ENCODE measurements around the gene IGF2BP2. TPM values are rescaled to one million over a fixed set of nuclear protein-coding genes. Genes with fewer than 3 reads are reported as not detected.

Gene IGF2BP2
- total RNA-seq, 4 donors from 2014 or later = 3.0 to 13.8 (median 6.8) TPM

DNA sequence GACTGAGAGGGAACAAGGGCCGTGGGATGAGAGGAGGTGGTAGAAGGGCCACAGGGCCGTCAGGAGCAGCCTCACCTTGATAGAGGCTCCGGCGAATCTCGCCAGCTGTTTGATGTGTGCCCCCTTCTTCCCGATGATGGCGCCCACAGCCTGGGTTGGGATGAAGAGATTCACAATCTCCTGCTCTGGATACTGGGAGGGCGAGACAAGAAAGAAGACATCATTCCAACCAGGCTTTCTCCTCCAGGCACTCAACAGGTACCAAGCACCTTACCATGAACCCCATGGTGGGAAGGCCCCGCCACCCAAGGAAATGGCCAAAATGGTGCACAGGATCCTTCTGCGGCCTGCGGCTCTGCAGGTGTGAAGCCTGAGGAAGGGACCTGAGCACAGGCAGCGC is 167.6 kb downstream of the IGF2BP2 start:
- H3K4me3 ChIP-seq = no peak overlapping the region
- intact Hi-C loops (cut with DNase I) = no loop called here
- H3K27me3 ChIP-seq = no peaks in the 10 kb centered on the region
- H3K4me1 ChIP-seq = peaks cover 6 to 58% (median 42%) of the 10 kb centered on the region in 3 donors
- no peaks in the 10 kb centered on the region for H3K36me3 ChIP-seq
- no peak for DNase-seq
- no peaks in the 10 kb centered on the region for H3K9me3 ChIP-seq
- WGBS, 2 donors = 88 to 91% methylated on average over 6 to 9 of the region's 12 CpGs
- TF ChIP-seq POLR2A (IDR thresholded peaks at IDR 0.05) = no peak
- TF ChIP-seq, protein P1, sequence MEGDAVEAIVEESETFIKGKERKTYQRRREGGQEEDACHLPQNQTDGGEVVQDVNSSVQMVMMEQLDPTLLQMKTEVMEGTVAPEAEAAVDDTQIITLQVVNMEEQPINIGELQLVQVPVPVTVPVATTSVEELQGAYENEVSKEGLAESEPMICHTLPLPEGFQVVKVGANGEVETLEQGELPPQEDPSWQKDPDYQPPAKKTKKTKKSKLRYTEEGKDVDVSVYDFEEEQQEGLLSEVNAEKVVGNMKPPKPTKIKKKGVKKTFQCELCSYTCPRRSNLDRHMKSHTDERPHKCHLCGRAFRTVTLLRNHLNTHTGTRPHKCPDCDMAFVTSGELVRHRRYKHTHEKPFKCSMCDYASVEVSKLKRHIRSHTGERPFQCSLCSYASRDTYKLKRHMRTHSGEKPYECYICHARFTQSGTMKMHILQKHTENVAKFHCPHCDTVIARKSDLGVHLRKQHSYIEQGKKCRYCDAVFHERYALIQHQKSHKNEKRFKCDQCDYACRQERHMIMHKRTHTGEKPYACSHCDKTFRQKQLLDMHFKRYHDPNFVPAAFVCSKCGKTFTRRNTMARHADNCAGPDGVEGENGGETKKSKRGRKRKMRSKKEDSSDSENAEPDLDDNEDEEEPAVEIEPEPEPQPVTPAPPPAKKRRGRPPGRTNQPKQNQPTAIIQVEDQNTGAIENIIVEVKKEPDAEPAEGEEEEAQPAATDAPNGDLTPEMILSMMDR (IDR thresholded peaks at IDR 0.05) = no peak
- peak overlapping the region; percentile 58 to 92 (median 84) for H3K27ac ChIP-seq

DNA sequence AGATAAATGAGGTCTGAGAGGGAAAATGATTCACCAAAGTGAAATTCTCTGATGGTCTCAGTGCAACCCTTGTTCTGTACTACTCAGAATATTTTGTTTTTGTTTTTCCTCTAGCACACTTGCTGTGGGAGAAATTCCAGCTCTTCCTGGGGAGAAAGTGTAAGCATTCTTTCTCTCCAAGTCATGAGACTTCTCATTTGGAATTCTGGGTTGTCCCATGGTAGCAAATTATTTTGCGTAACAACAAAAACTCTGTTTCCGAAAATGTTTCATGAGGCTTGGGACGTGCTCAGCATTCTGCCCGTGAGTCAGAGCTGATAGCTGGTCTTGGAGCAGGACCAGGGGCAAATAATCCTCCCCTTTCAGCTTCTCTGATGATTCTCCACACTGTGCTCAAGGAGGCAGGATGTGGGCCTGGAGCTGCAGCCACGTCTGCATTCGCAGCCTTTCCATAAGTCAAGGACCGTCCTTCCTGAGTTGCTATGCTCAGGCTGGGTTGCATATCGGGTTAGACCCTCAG is 168.5 kb downstream of the IGF2BP2 start:
- DNase-seq = no peak
- Histone ChIP-seq H3K27me3 (no peaks in the 10 kb centered on the region), H3K36me3 (no peaks in the 10 kb centered on the region), H3K4me1 (peaks cover 6 to 58% (median 42%) of the 10 kb centered on the region in 3 donors), H3K4me3 (no peak overlapping the region), H3K9me3 (no peaks in the 10 kb centered on the region), H3K27ac (peak overlapping the region; percentile 60 to 92 (median 84))
- intact Hi-C loops (cut with DNase I) = no loop called here
- 30 to 49% methylated on average over 8 of the region's 8 CpGs for WGBS, 2 donors
- TF ChIP-seq, protein P1 (IDR thresholded peaks at IDR 0.05) = no peak
- peak in 2 of 4 donors; percentile 36 to 58 for TF ChIP-seq POLR2A (IDR thresholded peaks at IDR 0.05)

DNA sequence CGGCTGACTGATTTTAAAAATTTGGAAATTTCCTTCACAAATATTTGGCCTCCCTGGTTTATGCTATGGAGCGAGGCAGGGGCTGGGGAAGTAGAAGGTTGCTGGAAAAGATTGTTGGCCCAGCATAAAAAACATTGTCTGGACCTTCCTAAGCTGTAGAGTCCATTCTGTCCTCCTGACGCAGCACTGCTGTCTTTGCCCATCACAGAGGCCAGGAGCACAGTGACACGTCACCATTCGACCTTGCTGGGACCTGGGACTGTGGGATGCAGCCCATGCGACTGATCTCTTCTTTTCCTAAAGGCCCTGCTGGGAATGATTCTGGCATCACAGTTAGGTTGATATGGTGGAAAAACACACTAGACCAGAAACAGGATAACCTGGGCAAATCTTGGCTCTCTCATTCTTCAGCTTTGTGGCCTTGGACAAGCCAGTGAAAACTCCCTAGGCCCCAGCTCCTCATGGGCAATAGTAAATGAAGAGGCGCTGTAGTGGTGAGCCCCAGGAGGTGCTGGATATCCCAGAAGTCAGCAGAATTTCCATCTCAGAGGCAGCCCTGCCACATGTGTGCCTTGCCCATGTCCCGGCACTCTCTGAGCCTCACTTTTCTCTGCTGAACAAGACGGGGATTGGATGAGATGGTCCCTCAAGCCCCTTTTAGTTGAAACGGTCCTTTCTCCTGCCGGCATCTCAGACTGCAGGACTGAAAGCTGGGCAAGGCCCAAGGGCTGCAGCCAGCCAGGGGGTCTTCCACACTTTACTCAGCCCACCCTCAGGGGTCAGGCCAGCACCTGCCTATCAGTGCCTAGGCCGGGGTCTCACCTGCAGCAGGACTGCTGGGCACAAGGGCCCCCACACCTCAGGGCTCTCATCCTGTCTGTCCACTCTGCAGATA is 169.2 kb downstream of the IGF2BP2 start:
- intact Hi-C loops (cut with DNase I) = no loop called here
- Histone ChIP-seq H3K27me3 (no peaks in the 10 kb centered on the region), H3K9me3 (no peaks in the 10 kb centered on the region), H3K4me1 (peaks cover 6 to 55% (median 42%) of the 10 kb centered on the region in 3 donors), H3K36me3 (no peaks in the 10 kb centered on the region), H3K27ac (peak overlapping the region; percentile 60 to 92 (median 84)), H3K4me3 (no peak overlapping the region)
- 72 to 91% methylated on average over 6 to 12 of the region's 12 CpGs for WGBS, 2 donors
- DNase-seq = no peak
- TF ChIP-seq, protein P1 (IDR thresholded peaks at IDR 0.05) = no peak
- TF ChIP-seq POLR2A (IDR thresholded peaks at IDR 0.05) = no peak

DNA sequence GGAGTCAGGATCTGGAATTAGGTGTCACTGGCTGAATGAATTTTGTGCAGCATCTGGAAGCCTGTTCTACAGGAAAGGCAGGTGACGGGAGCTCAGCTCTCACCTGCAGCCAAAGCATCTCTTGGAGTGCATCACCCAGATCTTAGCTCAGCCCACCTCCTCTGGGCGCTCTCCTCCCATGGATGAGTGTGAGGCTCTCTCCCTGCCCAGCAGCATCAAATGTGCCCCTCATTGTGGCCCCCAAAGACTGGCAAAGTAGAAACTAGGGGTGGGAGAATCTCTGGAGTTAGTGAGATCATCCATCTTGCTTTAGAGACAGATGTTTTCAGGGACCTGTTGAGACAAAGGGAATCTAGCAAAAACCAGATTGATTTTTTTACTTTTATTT is 170.1 kb downstream of the IGF2BP2 start:
- Histone ChIP-seq H3K36me3 (no peaks in the 10 kb centered on the region), H3K27me3 (no peaks in the 10 kb centered on the region), H3K9me3 (no peaks in the 10 kb centered on the region), H3K4me1 (peaks cover under 1 to 46% (median 33%) of the 10 kb centered on the region in 3 donors), H3K27ac (peak overlapping the region in 3 of 4 donors; percentile 82 to 92 (median 86)), H3K4me3 (no peak overlapping the region)
- WGBS, 2 donors = 77 to 90% methylated on average over 2 of the region's 2 CpGs
- no peak for DNase-seq
- intact Hi-C loops (cut with DNase I) = no loop called here
- TF ChIP-seq, protein P1 (IDR thresholded peaks at IDR 0.05) = no peak
- TF ChIP-seq POLR2A (IDR thresholded peaks at IDR 0.05) = no peak

Measured in esophagus squamous epithelium (tissue), 5 donors.